ENCODE measurements around the gene UNCX.
"Not testable (repeated sequence)": the region's sequence is repeated elsewhere in the genome, so short reads cannot be mapped to it uniquely, and the experiment has no call there.

Gene UNCX

DNA sequence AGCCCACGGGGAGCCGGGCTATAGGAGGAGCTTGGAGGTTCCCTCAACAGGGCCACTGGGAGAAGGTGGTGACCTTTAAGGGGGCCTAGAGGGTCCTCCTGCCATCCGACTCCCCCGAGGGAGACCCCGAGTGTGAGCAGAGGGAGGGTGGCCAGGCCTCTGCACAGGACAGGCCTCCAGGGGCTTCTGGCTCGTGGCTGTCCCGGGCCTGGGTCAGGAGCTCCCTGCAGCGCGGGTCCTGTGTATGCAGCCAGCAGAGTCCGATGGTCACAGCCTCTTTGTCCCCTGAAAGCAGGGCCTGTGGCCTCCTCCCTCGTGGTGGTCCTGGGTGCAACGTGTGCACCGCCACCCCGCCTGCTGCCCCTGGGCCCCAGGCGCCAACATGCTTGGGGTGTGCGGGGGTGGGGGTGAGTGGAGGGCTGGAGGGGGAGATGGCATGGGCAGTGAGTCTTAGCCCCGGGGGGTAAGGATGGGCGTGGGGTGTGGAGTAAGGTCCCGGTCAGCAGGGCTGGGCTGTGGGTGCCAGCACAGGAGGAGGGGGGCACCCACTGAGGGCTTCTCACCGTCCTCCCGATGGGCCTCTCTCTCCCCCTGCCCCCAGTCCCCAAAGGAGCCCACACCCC is 27.1 kb downstream of the UNCX start:
- no peak for DNase-seq

- DNase-seq, result no peak
These were observed 27.6 kb downstream of the UNCX start for GRCh38 chr7:1260244-1260635.

GRCh38 chr7:1261036-1261435 is 28.4 kb downstream of the UNCX start:
- not testable (repeated sequence) for DNase-seq

GRCh38 chr7:1262441-1262840 is 29.8 kb downstream of the UNCX start:
- no peak for DNase-seq

- no peak for DNase-seq
These were observed 30.8 kb downstream of the UNCX start for GRCh38 chr7:1263391-1263951.

GRCh38 chr7:1264345-1265280 is 31.9 kb downstream of the UNCX start:
- no peak for DNase-seq

- DNase-seq, result no peak
These were observed 34.6 kb downstream of the UNCX start for GRCh38 chr7:1267016-1267900.

GRCh38 chr7:1268076-1268815 is 35.6 kb downstream of the UNCX start:
- no peak for DNase-seq

DNA sequence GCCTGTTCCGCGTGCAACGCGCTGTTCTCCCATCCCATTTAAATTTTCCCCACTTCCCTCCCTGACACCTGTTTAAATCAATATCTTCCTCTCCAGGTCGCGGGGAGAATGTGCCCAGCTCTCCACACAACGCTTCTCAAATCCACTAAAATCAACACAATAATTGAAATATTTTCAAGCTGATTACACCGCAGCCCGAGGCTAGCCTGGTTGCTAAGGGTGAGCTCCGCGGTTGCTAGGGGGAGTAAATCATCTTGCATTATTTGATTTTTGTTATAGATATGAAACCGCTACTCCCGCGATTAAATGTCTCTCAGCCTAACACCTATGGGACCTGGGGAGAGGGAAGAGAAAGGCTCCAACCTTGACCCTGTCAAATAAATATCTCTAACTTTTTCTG is 36.2 kb downstream of the UNCX start:
- no peak for DNase-seq

- no peak for DNase-seq
These were observed 36.7 kb downstream of the UNCX start for GRCh38 chr7:1269336-1269890.

- DNase-seq, result no peak
These were observed 37.5 kb downstream of the UNCX start for GRCh38 chr7:1270181-1270580.

GRCh38 chr7:1271046-1271445 is 38.4 kb downstream of the UNCX start:
- no peak for DNase-seq

GRCh38 chr7:1271656-1272055 is 39.0 kb downstream of the UNCX start:
- no peak for DNase-seq

GRCh38 chr7:1272136-1272535 is 39.5 kb downstream of the UNCX start:
- not testable (repeated sequence) for DNase-seq

- no peak for DNase-seq
These were observed 41.6 kb downstream of the UNCX start for GRCh38 chr7:1274121-1274875.

DNA sequence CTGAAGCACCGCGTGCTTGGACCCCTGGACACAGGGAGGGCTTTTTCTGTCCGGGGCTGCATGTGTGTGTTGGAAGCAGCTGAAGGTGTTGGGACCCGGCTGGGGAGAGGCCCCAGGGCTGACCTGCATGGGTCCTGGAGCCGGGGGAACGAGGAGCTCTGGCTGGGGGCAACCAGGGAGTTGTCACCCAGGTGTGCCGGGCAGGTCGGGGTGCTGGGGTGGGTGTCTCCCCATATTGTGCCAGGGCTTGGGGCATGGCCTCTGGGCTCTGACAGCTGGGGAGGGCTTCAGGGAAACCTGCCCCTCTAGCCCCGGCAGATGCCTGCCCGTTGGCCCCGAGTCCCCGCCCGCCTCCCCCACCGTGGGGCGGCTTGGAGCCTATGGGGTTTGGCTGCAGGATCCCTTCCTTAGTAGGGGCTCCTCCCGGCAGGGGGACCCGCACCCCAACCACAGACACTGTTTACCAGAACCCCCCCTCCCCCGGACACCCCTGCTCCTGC is 42.3 kb downstream of the UNCX start:
- DNase-seq, result no peak

- no peak for DNase-seq
These were observed 43.0 kb downstream of the UNCX start for GRCh38 chr7:1275451-1276381.

DNA sequence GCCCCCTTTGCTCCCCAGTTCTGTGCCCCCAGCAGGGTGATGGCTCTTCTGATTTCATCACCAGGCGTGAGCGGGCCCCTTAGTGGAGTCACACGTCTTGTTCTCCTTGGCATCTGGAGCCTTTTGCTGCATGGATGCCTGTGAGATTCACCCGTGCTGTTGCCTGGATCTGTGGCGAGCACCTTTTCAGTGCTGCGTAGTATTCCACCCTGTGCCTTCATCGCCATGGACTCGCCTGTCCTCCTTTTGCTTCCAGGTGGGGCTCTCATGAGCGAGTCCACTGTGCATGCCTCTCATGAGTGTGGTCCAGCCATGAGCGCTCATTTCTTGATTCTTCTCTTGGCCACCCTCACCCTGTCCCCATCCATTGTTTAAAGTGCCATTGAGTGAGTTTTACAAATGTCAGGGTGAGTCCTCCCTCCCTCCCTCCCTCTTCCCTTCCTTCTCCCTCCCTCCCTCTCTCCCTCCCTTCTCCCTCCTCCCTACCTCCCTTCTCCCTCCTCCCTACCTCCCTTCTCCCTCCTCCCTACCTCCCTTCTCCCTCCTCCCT is 44.0 kb downstream of the UNCX start:
- DNase-seq, result no peak

DNA sequence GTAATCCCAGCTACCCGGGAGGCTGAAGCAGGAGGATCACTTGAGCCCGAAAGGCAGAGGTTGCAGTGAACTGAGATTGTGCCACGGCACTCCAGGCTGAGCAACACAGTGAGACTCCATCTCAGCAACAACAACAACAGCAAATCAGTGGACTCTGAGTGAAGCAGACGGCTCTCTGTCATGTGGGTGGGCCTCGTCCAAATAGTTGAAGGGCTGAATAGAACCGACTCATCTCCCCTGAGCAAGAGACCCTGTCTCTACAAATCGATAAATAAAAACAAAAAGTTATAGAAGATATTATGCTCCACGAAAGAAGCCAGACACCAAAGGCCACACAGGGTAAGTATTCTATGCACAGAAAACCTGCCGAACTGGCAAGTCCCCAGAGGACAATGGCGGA is 45.9 kb downstream of the UNCX start:
- DNase-seq, result no peak

All from activated CD4-positive, alpha-beta T cell treated with anti-CD3 and anti-CD28 coated beads for 4 hours (primary cell).